H9 (cell line): ENCODE data around the gene RIC1. TPM values are rescaled to one million over a fixed set of nuclear protein-coding genes. Genes with fewer than 3 reads are reported as not detected.
A peak's percentile ranks its signal among the peaks of the same experiment; 100 is the strongest.

ENCODE experiments used
- DNase-seq: peaks from one replicate; pipeline ENCODE4 v3.0.0-alpha.2; 2017
- H2AFZ ChIP-seq: one replicate; pipeline ENCODE4 v1.6.1; 2013; ENCODE audit warnings: mild to moderate bottlenecking, low read length, control low read depth, moderate library complexity
- H2AK5ac ChIP-seq: 2 replicates; pipeline ENCODE4 v1.6.1; 2013; ENCODE audit warnings: low read length, control low read depth, mixed read lengths; ENCODE audit not compliant: insufficient read length
- H2BK120ac ChIP-seq: one replicate; pipeline ENCODE4 v1.6.1; 2013; ENCODE audit warnings: low read depth, mild to moderate bottlenecking, low read length, control low read depth, inconsistent platforms; ENCODE audit not compliant: poor library complexity, severe bottlenecking
- H2BK12ac ChIP-seq: 2 replicates; pipeline ENCODE4 v1.6.1; 2013; ENCODE audit warnings: low read length, control low read depth, mixed read lengths, low read depth; ENCODE audit not compliant: insufficient read length
- H2BK15ac ChIP-seq: 2 replicates; pipeline ENCODE4 v1.6.1; 2013; ENCODE audit warnings: low read depth, low read length, control low read depth
- H2BK20ac ChIP-seq: one replicate; pipeline ENCODE4 v1.6.1; 2013; ENCODE audit warnings: low read depth, mild to moderate bottlenecking, low read length, control low read depth, inconsistent platforms; ENCODE audit not compliant: poor library complexity, severe bottlenecking
- H2BK5ac ChIP-seq: 2 replicates; pipeline ENCODE4 v1.6.1; 2013; ENCODE audit warnings: low read length, control low read depth, mixed read lengths; ENCODE audit not compliant: insufficient read length
- H3K14ac ChIP-seq: 2 replicates; pipeline ENCODE4 v1.6.1; 2013; ENCODE audit warnings: low read length, control low read depth; ENCODE audit not compliant: insufficient read depth
- H3K18ac ChIP-seq: 2 replicates; pipeline ENCODE4 v1.6.1; 2013; ENCODE audit warnings: low read depth, mild to moderate bottlenecking, mixed read lengths, low read length, control low read depth; ENCODE audit not compliant: insufficient read length
- H3K23ac ChIP-seq: 2 replicates; pipeline ENCODE4 v1.6.1; 2013; ENCODE audit warnings: low read length, control low read depth, mixed read lengths, low read depth; ENCODE audit not compliant: insufficient read length
- H3K23me2 ChIP-seq: 2 replicates; pipeline ENCODE4 v1.6.1; 2013; ENCODE audit warnings: low read depth, mild to moderate bottlenecking, mixed read lengths, low read length, control low read depth; ENCODE audit not compliant: insufficient read length, poor library complexity, severe bottlenecking
- H3K27ac ChIP-seq: 2 replicates; pipeline ENCODE4 v1.5.1; 2013; ENCODE audit warnings: low read length, control low read depth, mixed read lengths, low read depth; ENCODE audit not compliant: insufficient read length
- H3K27me3 ChIP-seq: 2 replicates; pipeline ENCODE4 v1.6.1; 2013; ENCODE audit warnings: low read length, control low read depth, inconsistent platforms; ENCODE audit not compliant: insufficient read depth
- H3K4ac ChIP-seq: 2 replicates; pipeline ENCODE4 v1.6.1; 2013; ENCODE audit warnings: low read depth, mild to moderate bottlenecking, control low read depth, inconsistent platforms, low read length, moderate library complexity
- H3K4me1 ChIP-seq: 2 replicates; pipeline ENCODE4 v1.6.1; 2013; ENCODE audit warnings: low read length, control low read depth, inconsistent platforms; ENCODE audit not compliant: insufficient read depth
- H3K4me2 ChIP-seq: 2 replicates; pipeline ENCODE4 v1.6.1; 2013; ENCODE audit warnings: low read length, control low read depth, mixed read lengths; ENCODE audit not compliant: insufficient read length, insufficient read depth
- H3K56ac ChIP-seq: 2 replicates; pipeline ENCODE4 v1.6.1; 2013; ENCODE audit warnings: low read depth, mild to moderate bottlenecking, mixed read lengths, low read length, control low read depth; ENCODE audit not compliant: insufficient read length
- H3K79me1 ChIP-seq: 2 replicates; pipeline ENCODE4 v1.6.1; 2013; ENCODE audit warnings: low read depth, mild to moderate bottlenecking, moderate library complexity, low read length, control low read depth, inconsistent platforms; ENCODE audit not compliant: insufficient read depth, poor library complexity, severe bottlenecking
- H3K79me2 ChIP-seq: 2 replicates; pipeline ENCODE4 v1.6.1; 2013; ENCODE audit warnings: low read length, control low read depth, inconsistent platforms; ENCODE audit not compliant: insufficient read depth
- H3K9ac ChIP-seq: 2 replicates; pipeline ENCODE4 v1.6.1; 2013; ENCODE audit warnings: low read length, control low read depth, mixed read lengths; ENCODE audit not compliant: insufficient read length; ENCODE audit errors: extremely low read depth
- H3K9me3 ChIP-seq: one replicate; pipeline ENCODE4 v1.6.1; 2013; ENCODE audit warnings: low read depth, low read length, inconsistent platforms; ENCODE audit not compliant: control insufficient read depth
- H3T11ph ChIP-seq: one replicate; pipeline ENCODE4 v1.6.1; 2013; ENCODE audit warnings: mild to moderate bottlenecking, low read length, control low read depth, inconsistent platforms
- H4K20me1 ChIP-seq: one replicate; pipeline ENCODE4 v1.6.1; 2013; ENCODE audit not compliant: control insufficient read depth, insufficient read length, insufficient read depth
- H4K5ac ChIP-seq: 2 replicates; pipeline ENCODE4 v1.6.1; 2013; ENCODE audit warnings: low read depth, mild to moderate bottlenecking, mixed read lengths, low read length, control low read depth; ENCODE audit not compliant: insufficient read length
- H4K8ac ChIP-seq: replicated peaks from 2 replicates; pipeline ENCODE4 v1.6.1; 2013; ENCODE audit warnings: low read length, control low read depth, mixed read lengths, low read depth; ENCODE audit not compliant: insufficient read length
- H4K91ac ChIP-seq: 2 replicates; pipeline ENCODE4 v1.6.1; 2013; ENCODE audit warnings: low read depth, mild to moderate bottlenecking, moderate library complexity, mixed read lengths, low read length, control low read depth; ENCODE audit not compliant: insufficient read length
- H3K27ac Mint-ChIP-seq, 3 experiments: 2 replicates in 2 of 3; 3 replicates in 1 of 3; pipeline ENCODE4 v1.8.0; 2020 to 2021; ENCODE audit warnings: mixed read lengths in 3 of 3, mild to moderate bottlenecking in 1 of 3, moderate library complexity in 1 of 3
- H3K27me3 Mint-ChIP-seq: 2 replicates; pipeline ENCODE4 v1.8.0; 2021; ENCODE audit warnings: low read depth, mild to moderate bottlenecking, moderate library complexity, mixed read lengths
- H3K36me3 Mint-ChIP-seq, 3 experiments: 2 replicates in 2 of 3; 3 replicates in 1 of 3; pipeline ENCODE4 v1.8.0; 2020 to 2021; ENCODE audit warnings: low read depth in 3 of 3, mixed read lengths in 3 of 3; ENCODE audit not compliant: insufficient read depth in 1 of 3
- H3K4me1 Mint-ChIP-seq, 2 experiments: 2 replicates each; pipeline ENCODE4 v1.8.0; 2020; ENCODE audit warnings: mixed read lengths in 2 of 2
- H3K4me3 Mint-ChIP-seq, 2 experiments: 2 replicates in 1 of 2; 3 replicates in 1 of 2; pipeline ENCODE4 v1.8.0; 2020 to 2021; ENCODE audit warnings: mild to moderate bottlenecking in 2 of 2, mixed read lengths in 2 of 2, moderate library complexity in 1 of 2
- H3K9me3 Mint-ChIP-seq, 2 experiments: 2 replicates in 1 of 2; 3 replicates in 1 of 2; pipeline ENCODE4 v1.8.0; 2020; ENCODE audit warnings: mild to moderate bottlenecking in 2 of 2, mixed read lengths in 2 of 2, moderate library complexity in 1 of 2
- WGBS: extraction: QIAGEN DNeasy Blood & Tissue Kit; methylation state at CpG from one replicate; pipeline ENCODE4 v1.1.7; 2013; ENCODE audit warnings: missing lambda C conversion rate, low lambda C conversion rate, mixed read lengths; ENCODE audit not compliant: insufficient read length; ENCODE audit errors: extremely low coverage; 5-methylcytosine and 5-hydroxymethylcytosine counted together
- total RNA-seq: library from RNA; stranded (reverse); gene quantifications from 2 replicates; pipeline ENCODE4 v1.2.1, GENCODE V29; 2021
- TF ChIP-seq, protein P1 (sequence below): fragments of 200-600 bp; sonication (generic); conservative IDR thresholded peaks from 3 replicates; pipeline ENCODE4 v1.8.0; 2021; ENCODE audit warnings: antibody characterized with exemption, mild to moderate bottlenecking

The RIC1 gene
- total RNA-seq, 1 experiment from 2014 or later: 13.7 TPM

DNA sequence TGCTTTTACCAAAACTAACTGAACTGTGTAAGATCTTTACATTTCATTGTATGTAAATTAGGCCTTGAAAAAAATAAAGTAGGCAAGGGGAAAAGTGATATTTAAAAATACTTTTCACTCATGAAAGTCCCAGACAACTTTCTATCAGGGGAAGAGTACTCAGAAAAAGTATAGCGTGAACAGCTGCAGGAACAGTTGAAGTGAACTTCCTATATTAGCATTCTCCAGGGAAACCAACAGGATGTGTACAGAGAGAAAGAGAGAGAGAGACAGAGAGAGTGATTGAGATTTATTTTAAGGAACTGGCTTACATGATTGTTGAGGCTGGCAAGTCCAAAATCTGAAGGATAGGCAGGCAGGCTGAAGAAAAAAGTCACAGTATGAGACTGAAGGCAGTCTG is 162.0 kb downstream of the RIC1 start:
- Histone ChIP-seq H4K20me1 (no peaks in the 10 kb centered on the region), H3K4me1 (no peaks in the 10 kb centered on the region), H4K8ac (no peak overlapping the region), H3K9ac (no peak overlapping the region), H2BK5ac (no peak overlapping the region), H3K27ac (no peak overlapping the region), H2BK12ac (no peak overlapping the region), H2BK120ac (no peak overlapping the region), H3K14ac (no peak overlapping the region), H3K23me2 (no peaks in the 10 kb centered on the region), H3K56ac (no peak overlapping the region), H3K23ac (no peak overlapping the region), H2BK20ac (no peak overlapping the region), H3T11ph (no peak overlapping the region), H3K79me2 (no peaks in the 10 kb centered on the region), H3K4ac (no peak overlapping the region), H2BK15ac (no peak overlapping the region), H4K91ac (no peak overlapping the region), H3K4me2 (no peak overlapping the region), H3K27me3 (no peaks in the 10 kb centered on the region), H3K79me1 (no peaks in the 10 kb centered on the region), H2AFZ (no peak overlapping the region), H2AK5ac (no peak overlapping the region), H3K9me3 (no peaks in the 10 kb centered on the region), H4K5ac (no peak overlapping the region), H3K18ac (no peak overlapping the region)
- Mint-ChIP-seq H3K36me3 (peaks cover 0 to 13% (median 12%) of the 10 kb centered on the region in 3 experiments; a peak in 3 of 7 replicates), H3K4me3 (no peak overlapping the region), H3K4me1 (no peaks in the 10 kb centered on the region), H3K27ac (peak overlapping the region in 1 of 3 experiments; percentile 27; a peak in 1 of 7 replicates), H3K9me3 (no peaks in the 10 kb centered on the region), H3K27me3 (no peaks in the 10 kb centered on the region)
- no CpG with 5 or more reads among the region's 1 CpG for WGBS
- TF ChIP-seq, protein P1, sequence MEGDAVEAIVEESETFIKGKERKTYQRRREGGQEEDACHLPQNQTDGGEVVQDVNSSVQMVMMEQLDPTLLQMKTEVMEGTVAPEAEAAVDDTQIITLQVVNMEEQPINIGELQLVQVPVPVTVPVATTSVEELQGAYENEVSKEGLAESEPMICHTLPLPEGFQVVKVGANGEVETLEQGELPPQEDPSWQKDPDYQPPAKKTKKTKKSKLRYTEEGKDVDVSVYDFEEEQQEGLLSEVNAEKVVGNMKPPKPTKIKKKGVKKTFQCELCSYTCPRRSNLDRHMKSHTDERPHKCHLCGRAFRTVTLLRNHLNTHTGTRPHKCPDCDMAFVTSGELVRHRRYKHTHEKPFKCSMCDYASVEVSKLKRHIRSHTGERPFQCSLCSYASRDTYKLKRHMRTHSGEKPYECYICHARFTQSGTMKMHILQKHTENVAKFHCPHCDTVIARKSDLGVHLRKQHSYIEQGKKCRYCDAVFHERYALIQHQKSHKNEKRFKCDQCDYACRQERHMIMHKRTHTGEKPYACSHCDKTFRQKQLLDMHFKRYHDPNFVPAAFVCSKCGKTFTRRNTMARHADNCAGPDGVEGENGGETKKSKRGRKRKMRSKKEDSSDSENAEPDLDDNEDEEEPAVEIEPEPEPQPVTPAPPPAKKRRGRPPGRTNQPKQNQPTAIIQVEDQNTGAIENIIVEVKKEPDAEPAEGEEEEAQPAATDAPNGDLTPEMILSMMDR: no peak
- no peak for DNase-seq
